TTC549 (cell line): ENCODE measurements around the gene ANKRD50.

ENCODE experiments used
- FAIRE-seq: peaks from 2 replicates; lab custom pipeline; 2012; peaks lifted over from hg19 to GRCh38; lab: Jason Lieb, UNC

Gene ANKRD50

DNA sequence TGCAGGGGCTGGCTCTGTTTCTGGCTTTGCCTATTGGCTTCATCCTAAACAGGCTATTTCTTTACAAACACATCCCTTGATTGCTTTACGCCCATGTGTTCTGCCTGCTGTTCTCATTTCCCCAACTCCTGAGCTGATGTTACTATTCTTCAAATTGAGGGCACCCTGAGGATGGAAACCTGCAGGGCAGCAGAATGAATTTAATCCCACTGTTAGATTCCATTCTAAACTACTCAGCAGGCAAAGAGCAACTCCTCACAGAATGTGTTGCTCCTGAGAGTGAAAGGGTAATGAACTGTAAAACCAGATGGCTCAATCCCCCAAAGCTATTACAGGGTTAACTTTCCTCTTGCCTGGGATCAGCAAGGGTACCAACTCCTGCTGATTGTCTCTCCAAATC is 75.7 kb downstream of the ANKRD50 start:
- FAIRE-seq = no peak

DNA sequence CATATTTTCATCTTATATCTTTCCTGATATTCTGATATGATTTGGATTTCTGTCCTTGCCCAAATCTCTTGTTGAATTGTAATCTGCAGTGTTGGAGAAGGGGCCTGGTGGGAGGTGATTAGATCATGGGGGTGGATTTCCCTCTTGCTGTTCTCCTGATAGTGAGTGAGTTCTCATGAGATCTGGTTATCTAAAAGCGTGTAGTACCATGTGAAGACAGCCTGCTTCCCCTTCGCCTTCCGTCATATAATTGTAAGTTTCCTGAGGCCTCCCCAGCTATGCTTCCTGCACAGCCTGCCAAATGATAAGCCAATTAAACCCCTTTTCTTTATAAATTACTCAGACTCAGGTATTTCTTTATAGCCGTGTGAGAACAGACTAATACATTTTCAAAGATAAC is 77.2 kb downstream of the ANKRD50 start:
- no peak for FAIRE-seq

GRCh38 chr4:124633285-124633941 is 79.1 kb downstream of the ANKRD50 start:
- FAIRE-seq = no peak

DNA sequence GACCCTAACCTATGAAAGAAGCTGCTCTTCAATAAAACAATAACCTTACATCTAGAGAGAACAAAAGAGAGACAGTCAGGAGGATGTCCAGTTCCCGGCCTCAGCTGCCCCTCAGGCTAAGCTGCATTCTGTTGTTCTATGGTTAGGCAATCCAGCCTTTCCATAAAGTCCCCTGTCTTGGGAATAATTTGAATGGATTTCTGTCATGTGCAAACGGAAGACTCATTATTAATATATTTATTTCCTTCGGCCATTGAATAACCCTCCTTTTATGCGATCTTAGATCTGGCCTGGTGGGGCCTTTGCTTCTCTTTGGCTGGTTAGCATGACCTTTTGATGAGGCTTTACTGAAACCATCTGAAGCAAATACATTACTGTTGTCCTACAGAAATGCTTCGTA is 80.1 kb downstream of the ANKRD50 start:
- FAIRE-seq = no peak

DNA sequence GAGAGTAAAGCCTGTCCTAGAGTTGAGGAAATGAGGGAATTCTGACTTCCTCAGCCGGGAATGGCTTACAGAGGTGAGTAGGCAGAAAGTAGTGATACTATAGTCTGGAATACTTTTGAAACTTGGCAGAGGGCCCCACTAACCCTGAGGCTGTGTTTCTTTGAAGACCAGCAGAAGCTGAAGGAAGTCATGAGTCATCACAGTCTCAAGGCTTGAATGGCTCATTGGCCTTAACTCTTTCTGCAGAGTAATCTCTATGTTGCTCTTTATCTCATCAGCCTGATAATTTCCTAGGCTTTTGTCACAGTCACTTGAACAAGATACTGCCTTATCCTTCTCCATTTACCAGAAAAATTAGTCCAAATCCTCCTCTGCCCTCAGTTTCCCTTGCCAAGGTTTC is 80.8 kb downstream of the ANKRD50 start:
- FAIRE-seq = no peak

GRCh38 chr4:124629681-124630080 is 82.9 kb downstream of the ANKRD50 start:
- FAIRE-seq = no peak
